GM12873 (cell line): ENCODE measurements around the gene PRR3.

ENCODE experiments used
- CTCF ChIP-seq: IDR thresholded peaks from 2 replicates; pipeline ENCODE4 v1.5.1; 2012; ENCODE audit warnings: low read depth, mild to moderate bottlenecking, moderate library complexity, low read length, control low read depth; ENCODE audit not compliant: insufficient read depth; ENCODE audit errors: missing control alignments

The PRR3 gene

GRCh38 chr6:30601815-30602641 is 44.9 kb downstream of the PRR3 start:
- no peak for TF ChIP-seq CTCF

- no peak for TF ChIP-seq CTCF
Observed at GRCh38 chr6:30603961-30604360, 46.9 kb downstream of the PRR3 start.

GRCh38 chr6:30610065-30610464 is 53.0 kb downstream of the PRR3 start:
- no peak for TF ChIP-seq CTCF

- no peak for TF ChIP-seq CTCF
Observed at GRCh38 chr6:30611150-30611855, 54.2 kb downstream of the PRR3 start.

- no peak for TF ChIP-seq CTCF
Observed at GRCh38 chr6:30611856-30612194, 54.7 kb downstream of the PRR3 start.

- TF ChIP-seq CTCF = no peak
Observed at GRCh38 chr6:30612213-30612612, 55.1 kb downstream of the PRR3 start.

- no peak for TF ChIP-seq CTCF
Observed at GRCh38 chr6:30612687-30613248, 55.7 kb downstream of the PRR3 start.
